GM23248 (cell line): Measurements from ENCODE around the gene LYSMD1.

Experiments
- EZH2 ChIP-seq: fragments of 200-600 bp; sonication (generic); IDR thresholded peaks from 2 replicates; pipeline ENCODE4 v1.6.1; 2018; ENCODE audit warnings: antibody characterized with exemption, mild to moderate bottlenecking; ENCODE audit not compliant: insufficient read depth, poor library complexity, severe bottlenecking
- EZH2phosphoT487 ChIP-seq: fragments of 200-600 bp; sonication (generic); IDR thresholded peaks from 2 replicates; pipeline ENCODE4 v1.6.1; 2018; ENCODE audit warnings: antibody characterized with exemption, moderate library complexity, mild to moderate bottlenecking, low read depth; ENCODE audit not compliant: insufficient read depth

DNA sequence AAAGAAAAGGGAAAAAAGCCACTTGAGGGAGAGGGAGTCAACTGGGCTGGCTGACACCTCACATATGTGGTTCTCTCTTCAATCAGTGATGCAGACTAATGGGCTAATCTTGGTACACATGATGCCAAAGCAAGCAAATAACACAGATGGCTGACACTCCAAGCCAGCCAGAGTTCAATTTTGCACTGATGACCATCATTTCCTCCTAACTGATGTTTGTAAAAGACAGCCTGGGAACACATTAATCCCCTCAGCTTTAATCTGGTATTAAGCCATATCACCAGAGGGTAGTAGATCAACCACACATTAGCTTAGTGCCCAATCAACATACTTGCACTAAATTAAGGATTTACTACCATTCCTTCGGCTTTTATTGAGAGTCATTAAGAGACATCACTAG, 21.5 kb upstream of the LYSMD1 start:
- no peak for TF ChIP-seq EZH2phosphoT487
- TF ChIP-seq EZH2 = no peak
